ENCODE measurements around the gene UROC1.

DNA sequence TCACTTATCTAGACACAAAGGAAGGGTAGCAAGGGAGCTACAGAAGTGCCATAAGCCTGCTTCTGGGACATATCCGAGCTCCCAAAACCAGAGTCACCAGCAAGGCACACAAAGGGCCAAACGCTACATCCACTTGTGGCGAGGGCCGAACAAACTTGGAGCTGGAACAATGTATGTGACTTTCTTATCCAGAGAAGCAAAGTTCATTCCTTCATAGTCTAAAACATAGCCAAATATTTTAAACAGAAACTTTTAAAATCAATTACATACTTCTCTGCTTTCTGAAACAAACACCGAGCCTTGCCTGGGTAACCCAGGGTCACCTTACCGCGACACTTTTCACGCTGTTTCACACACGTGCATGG, 57.8 kb downstream of the UROC1 start:
- TF ChIP-seq, protein P1, sequence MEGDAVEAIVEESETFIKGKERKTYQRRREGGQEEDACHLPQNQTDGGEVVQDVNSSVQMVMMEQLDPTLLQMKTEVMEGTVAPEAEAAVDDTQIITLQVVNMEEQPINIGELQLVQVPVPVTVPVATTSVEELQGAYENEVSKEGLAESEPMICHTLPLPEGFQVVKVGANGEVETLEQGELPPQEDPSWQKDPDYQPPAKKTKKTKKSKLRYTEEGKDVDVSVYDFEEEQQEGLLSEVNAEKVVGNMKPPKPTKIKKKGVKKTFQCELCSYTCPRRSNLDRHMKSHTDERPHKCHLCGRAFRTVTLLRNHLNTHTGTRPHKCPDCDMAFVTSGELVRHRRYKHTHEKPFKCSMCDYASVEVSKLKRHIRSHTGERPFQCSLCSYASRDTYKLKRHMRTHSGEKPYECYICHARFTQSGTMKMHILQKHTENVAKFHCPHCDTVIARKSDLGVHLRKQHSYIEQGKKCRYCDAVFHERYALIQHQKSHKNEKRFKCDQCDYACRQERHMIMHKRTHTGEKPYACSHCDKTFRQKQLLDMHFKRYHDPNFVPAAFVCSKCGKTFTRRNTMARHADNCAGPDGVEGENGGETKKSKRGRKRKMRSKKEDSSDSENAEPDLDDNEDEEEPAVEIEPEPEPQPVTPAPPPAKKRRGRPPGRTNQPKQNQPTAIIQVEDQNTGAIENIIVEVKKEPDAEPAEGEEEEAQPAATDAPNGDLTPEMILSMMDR (IDR thresholded peaks at IDR 0.05): no peak
- no peak for TF ChIP-seq POLR2AphosphoS5 (IDR thresholded peaks at IDR 0.05)

Measured in stomach (tissue), 4 donors.